Measurements from ENCODE around the gene ST6GALNAC6.

ST6GALNAC6 gene

GRCh38 chr9:127909839-127910273, 10.5 kb upstream of the ST6GALNAC6 start:
- no peak for TF ChIP-seq CTCF (IDR thresholded peaks at IDR 0.05; ENCODE audit: low read depth, low read length)
- no peak for TF ChIP-seq POLR2A (IDR thresholded peaks at IDR 0.05; ENCODE audit: extremely low read depth, insufficient read length)
- no peak for TF ChIP-seq MYC (IDR thresholded peaks at IDR 0.05; ENCODE audit: low read depth, low read length)
- TF ChIP-seq MAX (IDR thresholded peaks at IDR 0.05; ENCODE audit: low read depth, low read length), result no peak
- no peak for DNase-seq (ENCODE audit: low read depth)
- H3K4me3 ChIP-seq (ENCODE audit: low read depth, low read length), result no peak overlapping the region

- TF ChIP-seq CTCF (IDR thresholded peaks at IDR 0.05; ENCODE audit: low read depth, low read length) (no peak), POLR2A (IDR thresholded peaks at IDR 0.05; ENCODE audit: extremely low read depth, insufficient read length) (no peak)
- no peak overlapping the region for H3K4me3 ChIP-seq (ENCODE audit: low read depth, low read length)
- no peak for DNase-seq (ENCODE audit: low read depth)
Measured at GRCh38 chr9:127908660-127908926, 9.2 kb upstream of the ST6GALNAC6 start.

- TF ChIP-seq CTCF (IDR thresholded peaks at IDR 0.05; ENCODE audit: low read depth, low read length) (no peak), MAX (IDR thresholded peaks at IDR 0.05; ENCODE audit: low read depth, low read length) (no peak), POLR2A (IDR thresholded peaks at IDR 0.05; ENCODE audit: extremely low read depth, insufficient read length) (no peak), MYC (IDR thresholded peaks at IDR 0.05; ENCODE audit: low read depth, low read length) (no peak)
- H3K4me3 ChIP-seq (ENCODE audit: low read depth, low read length), result no peak overlapping the region
- DNase-seq (ENCODE audit: low read depth), result no peak
Measured at GRCh38 chr9:127907867-127908659, 8.7 kb upstream of the ST6GALNAC6 start.

GRCh38 chr9:127905788-127906191, 6.4 kb upstream of the ST6GALNAC6 start:
- TF ChIP-seq POLR2A (IDR thresholded peaks at IDR 0.05; ENCODE audit: extremely low read depth, insufficient read length) (no peak), MYC (IDR thresholded peaks at IDR 0.05; ENCODE audit: low read depth, low read length) (no peak), MAX (IDR thresholded peaks at IDR 0.05; ENCODE audit: low read depth, low read length) (no peak), CTCF (IDR thresholded peaks at IDR 0.05; ENCODE audit: low read depth, low read length) (no peak)
- DNase-seq (ENCODE audit: low read depth), result no peak

GRCh38 chr9:127905004-127905728, 5.8 kb upstream of the ST6GALNAC6 start:
- no peak for TF ChIP-seq CTCF (IDR thresholded peaks at IDR 0.05; ENCODE audit: low read depth, low read length)
- DNase-seq (ENCODE audit: low read depth), result no peak
- H3K4me3 ChIP-seq (ENCODE audit: low read depth, low read length), result no peak overlapping the region

More at GRCh38 chr9:127905788-127906191, 6.4 kb upstream of the ST6GALNAC6 start:
- no peak overlapping the region for H3K4me3 ChIP-seq (ENCODE audit: low read depth, low read length)
